GM12878 (cell line): ENCODE measurements around the gene FERMT1. TPM values are rescaled to one million over a fixed set of nuclear protein-coding genes. Genes with fewer than 3 reads are reported as not detected.

Experiments
- ATAC-seq: fragments of 200-7000 bp; cut with Tn5 transposase; 3 replicates; pipeline ENCODE4 v1.9.1; 2020; ENCODE audit warnings: mild to moderate bottlenecking, moderate library complexity
- BruUV-seq: library from RNA; stranded (reverse); fragments of 400-500 nt; replicated peaks from 2 replicates; lab custom pipeline; 2021; lab: Mats Ljungman, UMichigan
- CTCF ChIA-PET: fragments of 300-600 bp; sonication (Branson Sonifier 250); formaldehyde crosslinking; extraction: SDS; loops from one replicate; lab custom pipeline; 2021; ENCODE audit warnings: inconsistent platforms; lab: Yijun Ruan, JAX
- POLR2A ChIA-PET: fragments of 350-600 bp; formaldehyde crosslinking; extraction: SDS; loops from one replicate; lab custom pipeline; 2021; ENCODE audit warnings: inconsistent platforms; lab: Charles Lee
- RAD21 ChIA-PET: fragments of 300-600 bp; sonication (Branson Sonifier 250); formaldehyde crosslinking; loops from one replicate; lab custom pipeline; 2023; ENCODE audit warnings: antibody characterized with exemption; ENCODE audit not compliant: unreplicated experiment; lab: Charles Lee
- SMC1A ChIA-PET: fragments of 300-600 bp; sonication (Branson Sonifier 250); formaldehyde crosslinking; loops from one replicate; lab custom pipeline; 2023; ENCODE audit not compliant: unreplicated experiment, uncharacterized antibody; lab: Charles Lee
- DNase-seq: peaks from one replicate; pipeline ENCODE4 v3.0.0-alpha.2; 2011; ENCODE audit warnings: low read depth, low spot score
- FAIRE-seq: peaks from 3 replicates; lab custom pipeline; 2011; peaks lifted over from hg19 to GRCh38; lab: Jason Lieb, UNC
- H2AFZ ChIP-seq: 2 replicates; pipeline ENCODE4 v1.6.0; 2011; ENCODE audit warnings: low read depth, low read length, control low read depth; ENCODE audit not compliant: control insufficient read depth
- H3K27ac ChIP-seq: 2 replicates; pipeline ENCODE4 v1.5.1; 2011; ENCODE audit warnings: control low read depth; ENCODE audit not compliant: control insufficient read depth, insufficient read depth
- H3K27me3 ChIP-seq, 2 experiments: replicated peaks in 1 of 2; 2 replicates each; pipeline versions ENCODE4 v1.6.0 to v1.6.1; 2011; ENCODE audit warnings: low read length in 1 of 2; ENCODE audit not compliant: control insufficient read depth in 2 of 2, insufficient read depth in 2 of 2
- H3K36me3 ChIP-seq, 2 experiments: 2 replicates each; pipeline ENCODE4 v1.5.1; 2011; ENCODE audit warnings: low read length in 1 of 2; ENCODE audit not compliant: control insufficient read depth in 2 of 2, insufficient read depth in 2 of 2
- H3K4me1 ChIP-seq: 2 replicates; pipeline ENCODE4 v1.6.1; 2011; ENCODE audit warnings: mild to moderate bottlenecking, low read length, moderate library complexity, mixed read lengths; ENCODE audit not compliant: control insufficient read depth, insufficient read depth
- H3K4me2 ChIP-seq: 2 replicates; pipeline ENCODE4 v1.6.0; 2011; ENCODE audit warnings: control low read depth; ENCODE audit not compliant: control insufficient read depth, insufficient read depth
- H3K4me3 ChIP-seq: fragments of 200-600 bp; sonication (generic); 2 replicates; pipeline ENCODE4 v1.5.1; 2016
- H3K79me2 ChIP-seq: 2 replicates; pipeline ENCODE4 v1.6.0; 2011; ENCODE audit warnings: low read length; ENCODE audit not compliant: control insufficient read depth, insufficient read depth
- H3K9ac ChIP-seq: 2 replicates; pipeline ENCODE4 v1.8.0; 2011; ENCODE audit warnings: low read length, control low read depth, mixed read lengths; ENCODE audit not compliant: control insufficient read depth, insufficient read depth
- H3K9me3 ChIP-seq: replicated peaks from 3 replicates; pipeline ENCODE4 v1.5.1; 2011; ENCODE audit warnings: mild to moderate bottlenecking, low read length; ENCODE audit not compliant: control insufficient read depth, insufficient read depth
- H4K20me1 ChIP-seq: 2 replicates; pipeline ENCODE4 v1.6.0; 2011; ENCODE audit not compliant: control insufficient read depth, insufficient read depth
- CBX3 ChIP-seq: fragments of 200-600 bp; sonication (generic); IDR thresholded peaks from 2 replicates; pipeline ENCODE4 v1.6.1; 2016; ENCODE audit warnings: low read depth, borderline replicate concordance
- CREB1 ChIP-seq: IDR thresholded peaks from 2 replicates; pipeline ENCODE4 v1.6.1; 2012; ENCODE audit warnings: low read depth, mild to moderate bottlenecking, inconsistent platforms
- E2F8 ChIP-seq: fragments of 450-650 bp; IDR thresholded peaks from 2 replicates; pipeline ENCODE4 v1.6.1; 2018; ENCODE audit warnings: mild to moderate bottlenecking, low read depth, moderate library complexity; ENCODE audit not compliant: partially characterized antibody
- IRF5 ChIP-seq: fragments of 450-650 bp; IDR thresholded peaks from 2 replicates; pipeline ENCODE4 v1.6.1; 2017; ENCODE audit warnings: borderline replicate concordance
- NFYA ChIP-seq: IDR thresholded peaks from 2 replicates; pipeline ENCODE4 v1.6.1; 2011; ENCODE audit warnings: low read depth, mild to moderate bottlenecking, low read length, improper control_type of control experiment, borderline replicate concordance
- SKIL ChIP-seq: fragments of 450-650 bp; IDR thresholded peaks from 2 replicates; pipeline ENCODE4 v1.6.1; 2017; ENCODE audit warnings: mild to moderate bottlenecking, low read depth, inconsistent platforms; ENCODE audit not compliant: poor library complexity, severe bottlenecking
- SRF ChIP-seq, 2 experiments: IDR thresholded peaks; 2 replicates each; pipeline ENCODE4 v1.6.1; 2011; ENCODE audit warnings: low read depth in 2 of 2, low read length in 2 of 2, mild to moderate bottlenecking in 1 of 2, moderate library complexity in 1 of 2
- TCF3 ChIP-seq: IDR thresholded peaks from 2 replicates; pipeline ENCODE4 v1.6.1; 2012; ENCODE audit warnings: low read depth, mild to moderate bottlenecking, low read length, borderline replicate concordance; ENCODE audit not compliant: insufficient read depth
- ZNF384 ChIP-seq: IDR thresholded peaks from 2 replicates; pipeline ENCODE4 v1.6.1; 2012; ENCODE audit warnings: low read depth, mild to moderate bottlenecking, low read length, improper control_type of control experiment, borderline replicate concordance
- WGBS: methylation state at CpG from one replicate; pipeline ENCODE4 v1.1.6; 2016; ENCODE audit warnings: low lambda C conversion rate; ENCODE audit not compliant: insufficient replicate concordance, insufficient coverage; ENCODE audit errors: missing lambda C conversion rate; 5-methylcytosine and 5-hydroxymethylcytosine counted together
- in situ Hi-C: fragments of 300-500 bp; cut with MboI; formaldehyde crosslinking; loops from 9 replicates; pipeline ENCODE4 v1.14.3; 2018; ENCODE audit warnings: mixed read lengths
- intact Hi-C: fragments of 100-400 bp; cut with micrococcal nuclease; formaldehyde crosslinking; loops from one replicate; pipeline ENCODE4 v1.14.2; 2022; ENCODE audit not compliant: unreplicated experiment
- polyA plus RNA-seq, 11 experiments: library from polyadenylated mRNA; depleted of rRNA in 4 of 11; unstranded in 6 of 11; stranded (reverse) in 5 of 11; fragments of >200 nt; fragmentation: Nextera tagmentation in 4 of 11; fragmentation: Illumina TruSeq in 1 of 11; extraction: Ambion mirVana in 4 of 11; extraction: Trizol in 1 of 11; gene quantifications; 1 replicate in 1 of 11; 2 replicates in 10 of 11; pipeline versions ENCODE4 v1.2.1 to v1.2.3, GENCODE V29; 2011 to 2016; ENCODE audit warnings: inconsistent platforms in 2 of 11, missing spikeins in 2 of 11, low read depth in 1 of 11
- total RNA-seq, 4 experiments: library from RNA; depleted of rRNA in 3 of 4; stranded (reverse); fragments of >200 nt in 3 of 4; fragmentation: Illumina TruSeq in 1 of 4; extraction: Trizol in 1 of 4; gene quantifications; 2 replicates each; pipeline versions ENCODE4 v1.2.1 to v1.2.3, GENCODE V29; 2013 to 2021

FERMT1 gene
- total and polyA plus RNA-seq, 10 of the 15 experiments (the other 5 are each of a cell fraction or from before 2014, with no cell fraction given) = 0.04 to 3.1 (median 0.45) TPM

- ChIA-PET POLR2A (no interaction called here), RAD21 (no interaction called here), CTCF (interaction anchor here (0.6 kb wide), 1 partner anchor 212 kb away, joined by 3 read pairs; no protein-coding TSS in a partner anchor), SMC1A (no interaction called here)
- Histone ChIP-seq H3K9ac (no peak overlapping the region), H4K20me1 (no peaks in the 10 kb centered on the region), H3K4me1 (no peaks in the 10 kb centered on the region), H3K79me2 (no peaks in the 10 kb centered on the region), H3K27me3 (peaks cover 0 to 1% of the 10 kb centered on the region in 2 experiments; a peak in 1 of 4 replicates), H2AFZ (no peak overlapping the region), H3K9me3 (no peaks in the 10 kb centered on the region), H3K27ac (no peak overlapping the region), H3K36me3 (no peaks in the 10 kb centered on the region), H3K4me3 (no peak overlapping the region), H3K4me2 (no peak overlapping the region)
- ATAC-seq = no peak
- intact Hi-C loops (no loop called here), in situ Hi-C loops (no loop called here)
- no TSS peak for BruUV-seq
- FAIRE-seq = no peak
- 12% methylated on average over 5 of the region's 6 CpGs for WGBS
- TF ChIP-seq IRF5 (no peak), CREB1 (no peak), E2F8 (no peak), SRF (IDR thresholded peaks at IDR 0.05; ENCODE audit: low read depth in 2 of 2, low read length in 2 of 2) (no peak), TCF3 (no peak), SKIL (no peak), CBX3 (no peak), ZNF384 (no peak), NFYA (no peak)
- no peak for DNase-seq
Measured at GRCh38 chr20:6060213-6060612, 62.6 kb downstream of the FERMT1 start.
